K562 (cell line): Measurements from ENCODE around the gene FAM53B. TPM values are rescaled to one million over a fixed set of nuclear protein-coding genes. Genes with fewer than 3 reads are reported as not detected.

Experiments
- ATAC-seq: fragments of 200-7000 bp; cut with Tn5 transposase; 3 replicates; pipeline ENCODE4 v1.9.1; 2020; ENCODE audit warnings: moderate library complexity
- BruUV-seq: library from RNA; stranded (reverse); fragments of 400-500 nt; replicated peaks from 2 replicates; lab custom pipeline; 2021; lab: Mats Ljungman, UMichigan
- CTCF ChIA-PET: fragments of 300-600 bp; formaldehyde crosslinking; extraction: SDS; loops from one replicate; lab custom pipeline; 2021; ENCODE audit warnings: low intra/inter-chr PET ratio; lab: Yijun Ruan, JAX
- POLR2A ChIA-PET: fragments of 300-600, 350-650 bp; sonication (Branson Sonifier 250); formaldehyde crosslinking; extraction: SDS; loops from one replicate; lab custom pipeline; 2021; ENCODE audit warnings: antibody characterized with exemption, inconsistent platforms; lab: Yijun Ruan, JAX
- DNase-seq, 4 experiments: peaks; one replicate each; pipeline versions ENCODE4 v3.0.0 to v3.0.0-alpha.2; 2011 to 2018; ENCODE audit warnings: low spot score in 3 of 4, mixed read lengths in 3 of 4; ENCODE audit errors: extremely low read depth in 1 of 4
- FAIRE-seq: peaks from 2 replicates; lab custom pipeline; 2011; peaks lifted over from hg19 to GRCh38; lab: Jason Lieb, UNC
- H2AFZ ChIP-seq: 2 replicates; pipeline ENCODE4 v1.6.0; 2011; ENCODE audit warnings: low read depth, low read length, control low read depth, inconsistent platforms
- H3K27ac ChIP-seq: fragments of 200-600 bp; 3 replicates; pipeline ENCODE4 v1.8.0; 2011; ENCODE audit warnings: low read depth, mild to moderate bottlenecking, control low read depth, inconsistent platforms, low read length, moderate library complexity, mixed read lengths; ENCODE audit errors: extremely low read depth
- H3K27me3 ChIP-seq, 2 experiments: fragments of 300-600 bp in 1 of 2; 2 replicates in 1 of 2; 3 replicates in 1 of 2; pipeline versions ENCODE4 v1.6.0 to v1.8.0; 2011; ENCODE audit warnings: inconsistent platforms in 2 of 2, low read length in 2 of 2, mild to moderate bottlenecking in 1 of 2, mixed read lengths in 1 of 2, moderate library complexity in 1 of 2; ENCODE audit not compliant: control insufficient read depth in 2 of 2, insufficient read depth in 2 of 2
- H3K36me3 ChIP-seq: fragments of 300-600 bp; 3 replicates; pipeline ENCODE4 v1.8.0; 2011; ENCODE audit warnings: mild to moderate bottlenecking, low read length, inconsistent platforms; ENCODE audit not compliant: control insufficient read depth, insufficient read depth
- H3K4me1 ChIP-seq, 2 experiments: fragments of 200-600 bp in 1 of 2; replicated peaks in 1 of 2; 2 replicates in 1 of 2; 3 replicates in 1 of 2; pipeline versions ENCODE4 v1.5.1 to v1.8.0; 2011; ENCODE audit warnings: inconsistent platforms in 2 of 2, low read length in 2 of 2, mild to moderate bottlenecking in 1 of 2, mixed read lengths in 1 of 2, moderate library complexity in 1 of 2; ENCODE audit not compliant: control insufficient read depth in 2 of 2, insufficient read depth in 2 of 2
- H3K4me2 ChIP-seq: 2 replicates; pipeline ENCODE4 v1.6.1; 2011; ENCODE audit warnings: low read length, control low read depth, inconsistent platforms, mixed read lengths; ENCODE audit not compliant: insufficient read depth
- H3K4me3 ChIP-seq: fragments of 200-600 bp; sonication (generic), shearing (Covaris generic); 2 replicates; pipeline ENCODE4 v1.5.1; 2016; ENCODE audit warnings: control low read depth, inconsistent platforms
- H3K79me2 ChIP-seq: fragments of 200-600 bp; 3 replicates; pipeline ENCODE4 v1.8.0; 2011; ENCODE audit warnings: low read length, inconsistent platforms; ENCODE audit not compliant: control insufficient read depth, insufficient read depth
- H3K9ac ChIP-seq, 2 experiments: 2 replicates each; pipeline versions ENCODE4 v1.6.0 to v1.6.1; 2011; ENCODE audit warnings: low read depth in 2 of 2, low read length in 2 of 2, control low read depth in 1 of 2, inconsistent platforms in 1 of 2, mild to moderate bottlenecking in 1 of 2, mixed read lengths in 1 of 2; ENCODE audit not compliant: insufficient read depth in 1 of 2
- H3K9me1 ChIP-seq: one replicate; pipeline ENCODE4 v1.6.0; 2011; ENCODE audit warnings: inconsistent platforms, mild to moderate bottlenecking, low read length, moderate library complexity; ENCODE audit not compliant: control insufficient read depth, insufficient read depth
- H3K9me3 ChIP-seq: replicated peaks from 2 replicates; pipeline ENCODE4 v1.5.1; 2011; ENCODE audit warnings: low read depth, low read length, inconsistent platforms; ENCODE audit not compliant: control insufficient read depth, insufficient read depth
- H4K20me1 ChIP-seq: replicated peaks from 2 replicates; pipeline ENCODE4 v1.6.1; 2011; ENCODE audit warnings: low read length, inconsistent platforms, mixed read lengths; ENCODE audit not compliant: control insufficient read depth, insufficient read depth
- HDGF ChIP-seq: fragments of 450-650 bp; IDR thresholded peaks from 2 replicates; pipeline ENCODE4 v1.6.1; 2016
- MYC ChIP-seq, 2 experiments: fragments of 250-450 bp in 1 of 2; sonication (Bioruptor Pico) in 1 of 2; IDR thresholded peaks; 2 replicates each; pipeline versions ENCODE4 v1.5.1 to v1.6.1; 2012 to 2021; ENCODE audit warnings: low read depth in 2 of 2, borderline replicate concordance in 1 of 2, improper control_type of control experiment in 1 of 2, low read length in 1 of 2, mild to moderate bottlenecking in 1 of 2, moderate library complexity in 1 of 2
- RBM34 ChIP-seq: fragments of 200-400 bp; formaldehyde crosslinking; IDR thresholded peaks from 2 replicates; pipeline ENCODE4 v1.6.1; 2018; ENCODE audit warnings: low read length, borderline replicate concordance; ENCODE audit not compliant: insufficient read depth
- ZNF445 ChIP-seq: fragments of 250-450 bp; sonication (Bioruptor Pico); IDR thresholded peaks from 2 replicates; pipeline ENCODE4 v1.4.0; 2020; ENCODE audit warnings: low read depth, mild to moderate bottlenecking, moderate library complexity
- ZNF75A ChIP-seq: fragments of 450-650 bp; formaldehyde crosslinking; IDR thresholded peaks from 2 replicates; pipeline ENCODE4 v1.4.0; 2020; ENCODE audit warnings: mild to moderate bottlenecking
- WGBS: fragments of 100-300 bp; shearing (Covaris generic); methylation state at CpG from one replicate; pipeline ENCODE4 v1.1.6; 2016; ENCODE audit warnings: low coverage, mixed read lengths; ENCODE audit not compliant: insufficient coverage; ENCODE audit errors: missing lambda C conversion rate; 5-methylcytosine and 5-hydroxymethylcytosine counted together
- in situ Hi-C: fragments of 300-500 bp; cut with MboI; formaldehyde crosslinking; loops from 4 replicates; pipeline ENCODE4 v1.15.0; 2018; ENCODE audit warnings: inconsistent platforms, mixed read lengths
- intact Hi-C: fragments of 100-400 bp; cut with micrococcal nuclease; formaldehyde crosslinking; loops from 2 replicates; pipeline ENCODE4 v1.14.2; 2022
- polyA plus RNA-seq, 8 experiments: library from polyadenylated mRNA; depleted of rRNA in 4 of 8; stranded (reverse) in 5 of 8; unstranded in 3 of 8; fragments of >200 nt; fragmentation: Nextera tagmentation in 2 of 8; fragmentation: Illumina TruSeq in 1 of 8; extraction: Ambion mirVana in 2 of 8; extraction: Trizol in 1 of 8; gene quantifications; 2 replicates each; pipeline versions ENCODE4 v1.2.1 to v1.2.3, GENCODE V29; 2011 to 2014; ENCODE audit warnings: inconsistent platforms in 1 of 8, missing spikeins in 1 of 8
- total RNA-seq, 7 experiments: library from RNA; depleted of rRNA in 6 of 7; stranded (reverse); fragments of >200 nt in 6 of 7; fragmentation: Illumina TruSeq in 2 of 7; extraction: Trizol in 2 of 7; gene quantifications; 2 replicates each; pipeline versions ENCODE4 v1.2.1 to v1.2.3, GENCODE V29; 2011 to 2021; ENCODE audit warnings: low replicate concordance in 1 of 7
- TF ChIP-seq, protein P1 (sequence below), 2 experiments: fragments of 450-650 bp in 1 of 2; sonication (generic) in 1 of 2; formaldehyde crosslinking in 1 of 2; IDR thresholded peaks in 1 of 2; conservative IDR thresholded peaks in 1 of 2; 2 replicates each; pipeline versions ENCODE4 v1.6.1 to v1.8.1; 2016 to 2023; ENCODE audit warnings: mild to moderate bottlenecking in 2 of 2, moderate library complexity in 2 of 2, inconsistent platforms in 1 of 2, missing genetic modification reagents in 1 of 2
- TF ChIP-seq, protein P2 (sequence below): fragments of 250-450 bp; sonication (Bioruptor Pico); IDR thresholded peaks from 2 replicates; pipeline ENCODE4 v1.8.0; 2021; ENCODE audit warnings: moderate library complexity, mild to moderate bottlenecking, inconsistent platforms

The FAM53B gene
- total and polyA plus RNA-seq, 9 of the 15 experiments (the other 6 are each of a cell fraction or from before 2014, with no cell fraction given) = 0.03 to 16.5 (median 5.0) TPM

DNA sequence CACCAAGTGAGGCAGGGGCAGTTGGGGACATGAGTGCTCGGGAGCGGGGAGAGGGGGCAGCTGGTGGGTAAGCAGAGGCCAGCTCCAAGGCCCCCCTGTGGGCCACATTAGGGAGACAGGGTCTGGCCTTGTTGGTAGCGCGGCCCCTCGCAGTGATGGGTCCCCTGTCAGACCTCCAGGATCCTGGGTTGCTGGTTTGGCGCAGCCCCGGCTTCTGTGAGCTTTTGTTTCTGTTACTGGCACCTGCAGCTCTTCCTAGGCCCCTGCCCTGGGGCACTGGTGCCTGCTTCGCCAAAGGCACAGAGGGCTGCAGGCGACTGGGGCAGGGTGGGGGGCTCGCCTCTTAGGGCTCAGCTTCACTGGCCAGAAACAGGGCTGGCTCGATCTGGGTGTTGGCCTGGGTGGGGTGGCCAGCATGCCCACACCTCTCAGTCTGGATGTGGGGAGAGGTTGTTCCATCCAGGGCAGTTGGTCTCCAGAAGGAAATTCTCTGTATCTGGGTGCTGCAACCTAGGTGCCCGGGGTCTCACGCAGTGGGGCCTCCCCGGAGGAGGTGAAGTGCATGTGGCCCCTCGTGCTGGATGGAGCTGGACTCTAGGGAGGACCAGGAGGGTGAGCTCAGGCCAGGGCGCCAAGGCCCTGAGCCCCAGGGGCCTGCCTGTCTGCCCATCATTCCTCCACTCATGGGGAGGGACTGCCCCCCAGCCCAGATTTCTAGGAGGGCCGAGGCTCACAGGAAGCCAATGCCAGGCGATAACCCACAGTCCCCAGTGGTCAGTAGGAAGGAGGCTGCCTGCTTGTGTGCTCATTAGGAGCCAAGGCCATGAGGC lies 143.9 kb downstream of the FAM53B start:
- CTCF ChIA-PET = no interaction called here
- intact Hi-C loops (no loop called here), in situ Hi-C loops (no loop called here)
- H3K27me3 ChIP-seq = no peaks in the 10 kb centered on the region
- no peaks in the 10 kb centered on the region for H3K9me1 ChIP-seq
- no peak overlapping the region for H3K4me3 ChIP-seq
- H3K79me2 ChIP-seq = no peaks in the 10 kb centered on the region
- FAIRE-seq (no peak), DNase-seq (no peak), ATAC-seq (no peak)
- H3K9me3 ChIP-seq = no peaks in the 10 kb centered on the region
- H4K20me1 ChIP-seq = peaks cover 11% of the 10 kb centered on the region
- H3K4me1 ChIP-seq = peaks cover 5 to 32% of the 10 kb centered on the region in 2 experiments; a peak in 4 of 5 replicates
- H3K27ac ChIP-seq = no peak overlapping the region
- TF ChIP-seq ZNF445 (CRISPR knock-in tag) (no peak), MYC (IDR thresholded peaks at IDR 0.05; ENCODE audit: low read depth, low read length) (no peak), MYC (CRISPR knock-in tag; IDR thresholded peaks at IDR 0.05; ENCODE audit: borderline replicate concordance, low read depth) (no peak), HDGF (no peak), ZNF75A (CRISPR knock-in tag) (no peak), RBM34 (no peak)
- TF ChIP-seq, protein P1, sequence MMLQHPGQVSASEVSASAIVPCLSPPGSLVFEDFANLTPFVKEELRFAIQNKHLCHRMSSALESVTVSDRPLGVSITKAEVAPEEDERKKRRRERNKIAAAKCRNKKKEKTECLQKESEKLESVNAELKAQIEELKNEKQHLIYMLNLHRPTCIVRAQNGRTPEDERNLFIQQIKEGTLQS (IDR thresholded peaks at IDR 0.05) = no peak
- TF ChIP-seq, protein P1 (CRISPR knock-in tag; conservative IDR thresholded peaks at IDR 0.05) = no peak
- TF ChIP-seq, protein P2, sequence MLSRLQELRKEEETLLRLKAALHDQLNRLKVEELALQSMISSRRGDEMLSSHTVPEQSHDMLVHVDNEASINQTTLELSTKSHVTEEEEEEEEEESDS = no peak
- H3K36me3 ChIP-seq = no peaks in the 10 kb centered on the region
- no TSS peak for BruUV-seq
- 35% methylated on average over 8 of the region's 18 CpGs for WGBS
- no peak overlapping the region for H3K4me2 ChIP-seq
- H3K9ac ChIP-seq = 0 out of 4 replicates have a peak overlapping the region, but pooled peaks of 1 of the 2 experiments have one; percentile 26
- POLR2A ChIA-PET = no interaction called here
- no peak overlapping the region for H2AFZ ChIP-seq
